NOMO-1 (cell line): ENCODE data around the gene RASAL3.
A peak's percentile ranks its signal among the peaks of the same experiment; 100 is the strongest.

Experiments
- DNase-seq, 2 experiments: peaks; one replicate each; lab custom pipeline; 2025; ENCODE audit not compliant: unreplicated experiment in 2 of 2; lab: John Stamatoyannopoulos, UW

RASAL3 gene

GRCh38 chr19:15436012-15436825, 28.1 kb downstream of the RASAL3 start:
- no peak for DNase-seq

- DNase-seq, result no peak
These were observed 30.8 kb downstream of the RASAL3 start for GRCh38 chr19:15433519-15434069.

DNA sequence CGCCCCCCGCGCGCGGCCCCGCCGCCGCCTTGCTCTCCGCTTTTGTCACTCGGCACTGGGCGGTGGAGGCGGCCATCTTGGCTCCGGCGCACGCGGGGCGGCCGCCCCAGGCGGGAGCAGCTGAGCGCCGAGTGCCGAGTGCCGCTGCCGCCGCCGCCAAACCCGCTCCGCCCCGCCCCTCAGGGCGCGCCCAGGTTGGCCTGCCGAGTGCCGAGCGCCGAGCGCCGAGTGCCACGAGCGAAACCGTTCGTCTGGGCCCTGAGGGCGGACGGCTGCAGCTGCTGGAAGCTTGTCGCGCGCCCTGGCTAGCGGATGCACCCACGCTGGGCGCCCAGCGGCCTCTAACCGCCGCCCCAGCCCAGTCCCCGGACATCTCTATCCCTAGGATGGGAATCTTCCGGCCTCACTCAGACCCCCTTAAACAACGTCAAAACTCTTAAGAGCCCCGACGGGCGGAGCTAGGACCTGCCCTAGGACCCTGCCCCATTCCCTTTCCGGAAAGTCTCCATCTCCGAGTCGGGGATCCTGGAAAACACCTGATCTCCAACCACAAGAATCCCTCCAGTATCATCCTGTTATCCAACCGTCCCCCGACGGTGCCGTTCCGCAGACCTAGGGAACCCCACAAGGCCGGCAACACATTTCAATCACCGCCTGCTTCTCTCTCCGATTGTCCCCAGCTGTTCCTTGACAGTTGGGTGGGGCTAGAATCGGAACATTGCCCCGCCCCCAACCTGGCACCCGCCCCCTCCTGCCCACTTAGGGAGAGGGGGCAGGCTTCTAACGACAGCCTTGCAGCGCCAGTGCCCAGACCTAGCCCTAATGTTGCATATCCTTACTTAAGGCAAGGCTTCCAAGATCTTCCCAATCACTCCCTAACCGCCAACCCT, 31.5 kb downstream of the RASAL3 start:
- peak; percentile 82 to 95 for DNase-seq

DNA sequence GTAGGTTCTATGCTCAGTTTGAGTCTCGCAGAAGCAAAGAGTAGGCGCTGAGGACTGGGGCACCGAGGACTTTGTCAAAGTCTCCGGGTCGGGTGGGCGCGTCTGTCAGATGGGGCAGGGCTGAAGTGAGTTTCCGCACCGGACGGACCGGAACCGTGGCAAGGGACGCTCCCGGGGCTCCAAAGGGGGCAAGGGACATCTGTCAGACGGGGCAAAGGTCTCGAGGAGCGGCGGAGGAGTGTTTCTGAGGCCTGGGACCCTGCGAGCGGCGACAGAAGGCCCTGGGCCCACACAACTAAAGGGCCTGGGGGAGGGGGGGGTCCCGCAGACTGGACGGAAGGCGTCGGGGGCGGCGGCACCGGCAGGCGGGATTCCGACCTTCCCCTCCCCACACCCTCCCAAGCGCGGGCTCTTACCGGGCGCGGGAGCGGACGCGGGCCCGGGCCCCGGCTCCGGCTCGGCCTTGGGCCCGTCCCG, 32.3 kb downstream of the RASAL3 start:
- no peak for DNase-seq

DNA sequence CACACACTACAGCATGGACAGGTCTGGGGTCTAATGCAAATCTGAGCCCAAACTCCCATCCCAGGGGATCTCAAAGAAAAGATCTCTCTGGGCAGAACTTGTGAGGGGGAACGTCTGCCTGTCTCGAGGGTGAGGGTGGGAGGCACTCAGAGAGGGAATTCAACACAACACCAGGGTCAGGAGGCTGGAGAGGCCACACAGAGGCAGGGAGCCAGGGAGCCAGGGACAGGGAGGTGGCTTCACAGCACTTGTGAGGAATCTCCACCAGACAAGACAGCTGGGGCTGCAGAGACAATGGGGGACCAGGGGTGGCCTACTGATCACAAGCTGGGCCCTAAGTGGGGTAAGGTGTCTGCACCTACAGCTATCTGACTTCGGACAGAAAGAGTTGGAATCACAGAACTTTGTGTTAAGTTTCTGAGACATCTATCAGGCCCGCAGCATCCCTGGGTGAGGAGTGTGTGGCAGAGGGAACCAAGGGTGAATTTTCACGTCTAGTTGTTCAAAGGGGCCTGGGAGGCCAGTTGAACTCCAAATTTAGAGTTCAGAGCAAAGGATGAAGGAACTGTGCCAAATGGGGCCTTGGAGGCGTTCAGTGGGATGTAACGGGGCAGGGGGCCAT, 32.8 kb downstream of the RASAL3 start:
- DNase-seq, result no peak

- DNase-seq, result no peak
These were observed 33.7 kb downstream of the RASAL3 start for GRCh38 chr19:15430526-15431120.

- DNase-seq, result no peak
These were observed 34.4 kb downstream of the RASAL3 start for GRCh38 chr19:15429825-15430467.

GRCh38 chr19:15428956-15429824, 35.2 kb downstream of the RASAL3 start:
- DNase-seq, result no peak

DNA sequence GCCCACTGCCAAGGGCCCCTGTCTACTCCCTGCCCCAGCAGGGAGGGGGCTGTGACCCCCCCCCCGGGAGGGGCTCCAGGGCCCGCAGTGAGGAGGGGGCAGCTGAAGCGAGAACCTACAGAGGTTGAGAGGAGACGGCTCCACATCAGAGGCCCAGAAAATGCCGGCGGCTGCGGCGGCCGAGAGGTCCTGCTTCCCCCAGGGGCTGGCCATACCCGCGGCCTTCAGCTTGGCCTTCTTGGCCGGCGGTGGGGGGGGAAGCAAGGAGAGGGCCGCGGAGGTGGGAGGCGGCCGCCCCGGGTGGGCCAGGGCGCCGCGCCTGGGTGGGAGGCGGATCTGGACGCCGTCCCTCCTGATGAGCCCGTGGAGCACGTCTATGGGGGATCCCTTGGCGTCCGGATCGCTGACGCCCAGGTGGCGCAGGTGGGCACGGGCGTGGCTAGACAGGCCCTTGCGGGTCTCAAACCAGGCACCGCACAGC, 36.3 kb downstream of the RASAL3 start:
- no peak for DNase-seq

DNA sequence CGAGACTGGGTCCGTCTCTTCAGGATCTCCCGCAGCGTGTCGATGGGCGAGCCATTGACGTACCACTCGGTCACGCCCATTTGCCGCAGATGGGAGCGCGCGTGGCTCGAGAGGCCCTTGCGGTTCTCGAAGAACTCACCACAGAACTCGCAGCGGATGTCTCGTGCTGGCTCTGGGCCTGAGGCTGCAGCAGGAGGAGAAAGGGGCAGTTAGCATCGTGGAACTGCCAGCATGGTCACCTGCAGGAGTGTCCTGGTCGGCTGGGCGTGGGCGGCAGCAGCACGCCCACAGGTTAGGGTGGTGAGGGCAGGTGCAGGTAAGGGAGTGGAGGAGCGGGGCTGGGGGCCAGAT, 37.0 kb downstream of the RASAL3 start:
- DNase-seq, result no peak

- no peak for DNase-seq
These were observed 37.6 kb downstream of the RASAL3 start for GRCh38 chr19:15426485-15427349.

DNA sequence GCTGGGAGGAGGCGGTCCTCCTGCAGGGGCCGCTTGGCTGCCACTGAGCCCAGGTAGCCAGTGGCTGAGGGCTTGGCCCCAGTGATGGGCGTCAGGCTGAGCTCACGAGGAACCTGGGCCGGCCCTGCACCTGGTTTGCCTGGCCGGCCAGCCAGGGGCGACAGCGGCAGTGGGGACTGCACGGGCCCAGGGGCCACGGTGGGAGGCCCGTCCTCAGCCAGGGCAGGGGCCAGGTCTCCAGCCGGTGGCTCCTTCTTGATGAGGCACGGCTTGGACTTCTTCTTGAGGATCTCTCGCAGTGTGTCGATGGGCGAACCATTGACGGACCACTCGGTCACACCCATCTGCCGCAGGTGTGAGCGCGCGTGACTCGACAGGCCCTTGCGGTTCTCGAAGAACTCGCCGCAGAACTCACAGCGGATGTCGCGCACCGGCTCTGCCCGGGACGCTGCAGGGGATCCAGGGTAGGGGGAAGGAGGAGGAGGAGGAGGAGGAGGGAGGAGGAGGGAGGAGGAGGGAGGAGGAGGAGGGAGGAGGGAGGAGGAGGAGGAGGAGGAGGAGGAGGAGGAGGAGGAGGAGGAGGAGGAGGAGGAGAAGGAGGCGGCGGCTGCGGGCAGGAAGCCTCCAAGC, 38.9 kb downstream of the RASAL3 start:
- no peak for DNase-seq

DNA sequence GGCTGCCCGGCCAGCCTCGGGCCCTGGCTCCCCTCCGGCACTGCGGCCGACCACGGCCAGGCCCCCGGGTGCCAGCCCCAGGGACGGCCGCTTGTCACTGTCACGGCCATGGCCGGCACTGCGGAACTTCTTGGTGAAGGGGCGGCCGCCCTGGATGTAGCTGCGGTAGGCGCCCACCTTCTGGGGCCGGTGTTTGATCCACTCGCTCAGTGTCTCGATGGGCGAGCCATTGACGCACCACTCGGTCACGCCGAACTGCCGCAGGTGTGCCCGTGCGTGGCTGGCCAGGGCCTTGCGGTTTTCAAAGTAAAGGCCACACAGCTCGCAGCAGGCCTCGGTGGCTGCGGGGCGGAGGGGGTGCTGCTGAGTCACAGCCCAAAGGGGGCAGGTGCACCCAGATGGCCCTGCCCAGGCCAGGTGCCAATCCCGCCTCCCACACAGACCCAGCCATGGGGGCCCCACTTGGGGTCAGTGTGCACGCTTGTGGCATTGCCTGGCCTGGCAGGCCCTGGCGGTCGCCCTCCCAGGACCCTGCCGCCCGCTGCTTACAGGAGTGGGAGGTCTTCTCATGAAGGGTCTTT, 39.6 kb downstream of the RASAL3 start:
- DNase-seq, result no peak

- no peak for DNase-seq
These were observed 40.2 kb downstream of the RASAL3 start for GRCh38 chr19:15424121-15424520.

DNA sequence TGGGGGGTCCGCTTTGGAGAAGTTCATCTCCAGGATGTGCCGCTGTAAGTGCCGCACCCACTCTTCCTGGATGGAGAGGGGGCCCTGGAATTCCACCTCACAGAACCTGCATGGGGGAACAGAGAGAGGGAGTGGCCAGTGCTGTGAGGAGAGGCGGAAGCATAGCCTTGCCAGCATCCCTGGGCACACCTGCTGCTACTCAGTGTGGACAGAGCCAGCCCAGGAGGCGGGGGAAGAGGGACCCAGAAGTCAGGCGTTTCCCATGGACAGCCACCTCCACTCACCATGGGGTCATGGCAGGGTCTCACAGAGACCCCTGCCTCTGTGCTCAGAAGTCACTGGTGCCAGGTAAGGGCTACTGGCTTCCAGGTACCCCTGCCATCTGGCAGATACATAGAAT, 41.2 kb downstream of the RASAL3 start:
- DNase-seq, result no peak

- no peak for DNase-seq
These were observed 41.9 kb downstream of the RASAL3 start for GRCh38 chr19:15422296-15423075.
